Testis (tissue), 2 donors: ENCODE results near the gene ARHGEF11.

ENCODE experiments used
- POLR2A ChIP-seq: fragments of 450-650 bp; IDR thresholded peaks from one replicate; pipeline ENCODE4 v1.6.1; 2017; ENCODE audit warnings: antibody characterized with exemption, mild to moderate bottlenecking, moderate library complexity
- TF ChIP-seq, protein P1 (sequence below), 3 experiments: fragments of 450-650 bp in 2 of 3; fragments of 200-600 bp in 1 of 3; sonication (generic) in 1 of 3; IDR thresholded peaks; one replicate each; pipeline ENCODE4 v1.5.1; 2016 to 2019; ENCODE audit warnings: antibody characterized with exemption in 3 of 3, mild to moderate bottlenecking in 2 of 3, moderate library complexity in 1 of 3

DNA sequence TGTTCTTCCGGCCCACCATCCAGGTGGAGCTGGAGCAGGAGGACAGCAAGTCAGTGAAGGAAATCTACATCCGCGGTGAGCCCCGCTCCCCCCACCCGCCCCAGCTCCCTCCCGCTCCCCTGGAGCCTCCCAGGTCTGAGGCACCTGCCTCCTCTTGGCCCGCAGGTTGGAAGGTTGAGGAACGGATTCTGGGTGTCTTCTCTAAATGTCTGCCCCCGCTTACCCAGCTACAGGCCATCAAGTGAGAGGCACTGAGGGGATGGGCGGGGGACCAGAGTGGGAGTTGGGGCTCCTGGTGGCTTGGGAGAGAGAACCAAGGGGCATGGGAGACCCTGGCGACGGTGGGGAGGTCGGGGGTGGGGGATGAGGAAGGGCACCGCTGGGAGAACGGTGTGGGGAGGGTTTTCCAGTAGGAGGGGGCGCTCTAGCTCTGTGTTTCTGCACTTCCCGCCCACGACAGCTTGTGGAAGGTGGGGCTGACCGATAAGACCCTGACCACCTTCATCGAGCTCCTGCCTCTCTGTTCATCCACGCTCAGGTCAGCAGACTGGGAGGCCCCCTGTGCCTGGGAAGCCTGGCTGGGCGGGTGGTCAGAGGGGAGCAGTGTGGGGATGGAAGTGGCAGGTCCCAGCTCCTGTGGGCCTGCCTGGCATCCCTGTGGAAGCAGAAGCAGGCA, 120.9 kb downstream of the ARHGEF11 start:
- TF ChIP-seq, protein P1, sequence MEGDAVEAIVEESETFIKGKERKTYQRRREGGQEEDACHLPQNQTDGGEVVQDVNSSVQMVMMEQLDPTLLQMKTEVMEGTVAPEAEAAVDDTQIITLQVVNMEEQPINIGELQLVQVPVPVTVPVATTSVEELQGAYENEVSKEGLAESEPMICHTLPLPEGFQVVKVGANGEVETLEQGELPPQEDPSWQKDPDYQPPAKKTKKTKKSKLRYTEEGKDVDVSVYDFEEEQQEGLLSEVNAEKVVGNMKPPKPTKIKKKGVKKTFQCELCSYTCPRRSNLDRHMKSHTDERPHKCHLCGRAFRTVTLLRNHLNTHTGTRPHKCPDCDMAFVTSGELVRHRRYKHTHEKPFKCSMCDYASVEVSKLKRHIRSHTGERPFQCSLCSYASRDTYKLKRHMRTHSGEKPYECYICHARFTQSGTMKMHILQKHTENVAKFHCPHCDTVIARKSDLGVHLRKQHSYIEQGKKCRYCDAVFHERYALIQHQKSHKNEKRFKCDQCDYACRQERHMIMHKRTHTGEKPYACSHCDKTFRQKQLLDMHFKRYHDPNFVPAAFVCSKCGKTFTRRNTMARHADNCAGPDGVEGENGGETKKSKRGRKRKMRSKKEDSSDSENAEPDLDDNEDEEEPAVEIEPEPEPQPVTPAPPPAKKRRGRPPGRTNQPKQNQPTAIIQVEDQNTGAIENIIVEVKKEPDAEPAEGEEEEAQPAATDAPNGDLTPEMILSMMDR (IDR thresholded peaks at IDR 0.05), result no peak
- TF ChIP-seq POLR2A, result no peak
